HEK293 (cell line): ENCODE results near the gene ELMO1.

ENCODE experiments used
- CTCF ChIA-PET: fragments of 350-600 bp; formaldehyde crosslinking; extraction: SDS; loops from one replicate; lab custom pipeline; 2021; ENCODE audit warnings: antibody characterized with exemption; lab: Yijun Ruan, JAX
- POLR2A ChIA-PET: fragments of 300-600 bp; formaldehyde crosslinking; extraction: SDS; loops from one replicate; lab custom pipeline; 2020; ENCODE audit warnings: antibody characterized with exemption, inconsistent platforms; lab: Yijun Ruan, JAX
- H3K27ac ChIP-seq: fragments of 200-500 bp; sonication (Bioruptor generic); 2 replicates; pipeline ENCODE4 v1.5.1; 2014; ENCODE audit warnings: low read depth, low read length, control low read depth, inconsistent platforms; ENCODE audit errors: extremely low read depth
- H3K36me3 ChIP-seq, 2 experiments: fragments of 200-500 bp in 1 of 2; sonication (Bioruptor generic) in 1 of 2; 1 replicate in 1 of 2; 2 replicates in 1 of 2; pipeline ENCODE4 v1.5.1; 2014 to 2017; ENCODE audit warnings: inconsistent platforms in 2 of 2, low read length in 2 of 2; ENCODE audit not compliant: control insufficient read depth in 2 of 2, insufficient read depth in 1 of 2
- H3K4me1 ChIP-seq: fragments of 200-500 bp; sonication (Bioruptor generic); 2 replicates; pipeline ENCODE4 v1.5.1; 2014; ENCODE audit warnings: mild to moderate bottlenecking, low read length, inconsistent platforms; ENCODE audit not compliant: control insufficient read depth, insufficient read depth
- H3K4me3 ChIP-seq: 2 replicates; pipeline ENCODE4 v1.5.1; 2011; ENCODE audit warnings: low read depth, mild to moderate bottlenecking, control low read depth, low read length, moderate library complexity
- H3K9me3 ChIP-seq: fragments of 200-500 bp; sonication (Bioruptor generic); 2 replicates; pipeline ENCODE4 v1.5.1; 2014; ENCODE audit warnings: low read depth, low read length, inconsistent platforms; ENCODE audit not compliant: control insufficient read depth, insufficient read depth
- ELK4 ChIP-seq: IDR thresholded peaks from 2 replicates; pipeline ENCODE4 v1.6.1; 2011; ENCODE audit warnings: mild to moderate bottlenecking, low read depth, low read length, borderline replicate concordance
- GLIS1 ChIP-seq: fragments of 450-650 bp; formaldehyde crosslinking; IDR thresholded peaks from 2 replicates; pipeline ENCODE4 v1.5.1; 2016; ENCODE audit warnings: missing biosample characterization, missing genetic modification characterization
- REST ChIP-seq: fragments of 450-650 bp; formaldehyde crosslinking; IDR thresholded peaks from 2 replicates; pipeline ENCODE4 v1.5.1; 2016; ENCODE audit warnings: missing biosample characterization, missing genetic modification characterization
- ZNF121 ChIP-seq: fragments of 450-650 bp; formaldehyde crosslinking; IDR thresholded peaks from 2 replicates; pipeline ENCODE4 v1.5.1; 2016; ENCODE audit warnings: missing biosample characterization, missing genetic modification characterization
- ZNF404 ChIP-seq: fragments of 450-650 bp; formaldehyde crosslinking; IDR thresholded peaks from 2 replicates; pipeline ENCODE4 v1.5.1; 2017; ENCODE audit warnings: missing biosample characterization, missing genetic modification characterization
- ZNF426 ChIP-seq: fragments of 450-650 bp; formaldehyde crosslinking; IDR thresholded peaks from 2 replicates; pipeline ENCODE4 v1.5.1; 2017; ENCODE audit warnings: missing biosample characterization, missing genetic modification characterization, mild to moderate bottlenecking, inconsistent platforms, moderate library complexity
- ZNF600 ChIP-seq: fragments of 450-650 bp; formaldehyde crosslinking; IDR thresholded peaks from 2 replicates; pipeline ENCODE4 v1.5.1; 2016; ENCODE audit warnings: missing biosample characterization, missing genetic modification characterization
- ZNF610 ChIP-seq: fragments of 450-650 bp; formaldehyde crosslinking; IDR thresholded peaks from 2 replicates; pipeline ENCODE4 v1.5.1; 2016; ENCODE audit warnings: missing biosample characterization, missing genetic modification characterization, borderline replicate concordance
- ZNF639 ChIP-seq: fragments of 450-650 bp; formaldehyde crosslinking; IDR thresholded peaks from 2 replicates; pipeline ENCODE4 v1.5.1; 2016; ENCODE audit warnings: missing biosample characterization, missing genetic modification characterization
- ZNF658 ChIP-seq: fragments of 450-650 bp; formaldehyde crosslinking; IDR thresholded peaks from 2 replicates; pipeline ENCODE4; 2016; ENCODE audit warnings: missing biosample characterization, missing genetic modification characterization
- ZNF670 ChIP-seq: fragments of 450-650 bp; formaldehyde crosslinking; IDR thresholded peaks from 2 replicates; pipeline ENCODE4 v1.5.1; 2016; ENCODE audit warnings: missing biosample characterization, missing genetic modification characterization, low read depth
- ZNF768 ChIP-seq: fragments of 450-650 bp; formaldehyde crosslinking; IDR thresholded peaks from 2 replicates; pipeline ENCODE4 v1.5.1; 2018; ENCODE audit warnings: missing biosample characterization, mild to moderate bottlenecking, missing genetic modification characterization
- TF ChIP-seq, protein P1 (sequence below): fragments of 450-650 bp; formaldehyde crosslinking; IDR thresholded peaks from 2 replicates; pipeline ENCODE4 v1.5.1; 2016; ENCODE audit warnings: missing biosample characterization, missing genetic modification characterization
- TF ChIP-seq, protein P2 (sequence below): sonication (generic); formaldehyde crosslinking; IDR thresholded peaks from 2 replicates; pipeline ENCODE4 v1.8.1; 2022; ENCODE audit warnings: mild to moderate bottlenecking, moderate library complexity, missing genetic modification reagents

Gene ELMO1

DNA sequence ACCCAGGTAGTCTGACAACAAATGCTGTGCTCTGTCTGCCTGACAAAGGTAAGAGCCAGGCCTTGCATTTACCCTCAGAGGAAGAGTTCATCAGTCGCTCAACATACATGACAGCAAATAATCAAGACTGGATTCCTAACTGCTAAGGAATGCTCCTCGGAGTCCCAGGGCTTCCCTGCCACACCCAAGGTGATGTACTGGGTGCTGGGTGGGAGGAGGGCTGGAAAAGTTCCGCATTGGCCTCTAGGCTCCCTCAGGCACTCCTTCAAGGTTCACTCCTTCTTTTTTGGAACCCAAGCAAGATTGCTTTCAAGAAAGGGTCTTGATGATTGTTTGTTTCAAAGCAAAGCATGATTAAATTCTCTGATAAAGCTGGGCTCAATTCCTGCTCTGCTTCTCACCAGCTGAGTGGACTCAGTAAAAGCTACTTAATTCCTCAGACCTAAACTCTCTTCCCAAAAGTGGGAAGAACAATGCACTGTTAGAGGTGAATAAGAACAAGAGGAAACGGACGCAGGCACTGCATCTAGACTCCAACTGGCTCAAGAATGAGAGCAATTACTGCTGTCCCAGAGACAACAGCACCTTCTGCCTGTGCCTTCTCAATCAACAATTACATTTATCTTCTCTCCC, 173.5 kb downstream of the ELMO1 start (continued):
- TF ChIP-seq REST (tag by site-specific recombination) (no peak), ZNF610 (tag by site-specific recombination) (no peak), ZNF404 (tag by site-specific recombination) (no peak), ELK4 (no peak), ZNF600 (tag by site-specific recombination) (no peak), GLIS1 (no peak)

- Histone ChIP-seq H3K4me1 (no peaks in the 10 kb centered on the region), H3K4me3 (no peak overlapping the region), H3K9me3 (no peaks in the 10 kb centered on the region), H3K36me3 (no peaks in the 10 kb centered on the region), H3K27ac (no peak overlapping the region)
- no peak for TF ChIP-seq ZNF768 (tag by site-specific recombination)
- TF ChIP-seq, protein P1, sequence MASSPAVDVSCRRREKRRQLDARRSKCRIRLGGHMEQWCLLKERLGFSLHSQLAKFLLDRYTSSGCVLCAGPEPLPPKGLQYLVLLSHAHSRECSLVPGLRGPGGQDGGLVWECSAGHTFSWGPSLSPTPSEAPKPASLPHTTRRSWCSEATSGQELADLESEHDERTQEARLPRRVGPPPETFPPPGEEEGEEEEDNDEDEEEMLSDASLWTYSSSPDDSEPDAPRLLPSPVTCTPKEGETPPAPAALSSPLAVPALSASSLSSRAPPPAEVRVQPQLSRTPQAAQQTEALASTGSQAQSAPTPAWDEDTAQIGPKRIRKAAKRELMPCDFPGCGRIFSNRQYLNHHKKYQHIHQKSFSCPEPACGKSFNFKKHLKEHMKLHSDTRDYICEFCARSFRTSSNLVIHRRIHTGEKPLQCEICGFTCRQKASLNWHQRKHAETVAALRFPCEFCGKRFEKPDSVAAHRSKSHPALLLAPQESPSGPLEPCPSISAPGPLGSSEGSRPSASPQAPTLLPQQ (tag by site-specific recombination): no peak
- no peak for TF ChIP-seq ZNF121 (tag by site-specific recombination)
- no peak for TF ChIP-seq ZNF426 (tag by site-specific recombination)
- TF ChIP-seq ZNF658 (tag by site-specific recombination): no peak
- no peak for TF ChIP-seq ZNF670
- no peak for TF ChIP-seq ZNF610 (tag by site-specific recombination)
- no peak for TF ChIP-seq ZNF639 (tag by site-specific recombination)
- TF ChIP-seq, protein P2, sequence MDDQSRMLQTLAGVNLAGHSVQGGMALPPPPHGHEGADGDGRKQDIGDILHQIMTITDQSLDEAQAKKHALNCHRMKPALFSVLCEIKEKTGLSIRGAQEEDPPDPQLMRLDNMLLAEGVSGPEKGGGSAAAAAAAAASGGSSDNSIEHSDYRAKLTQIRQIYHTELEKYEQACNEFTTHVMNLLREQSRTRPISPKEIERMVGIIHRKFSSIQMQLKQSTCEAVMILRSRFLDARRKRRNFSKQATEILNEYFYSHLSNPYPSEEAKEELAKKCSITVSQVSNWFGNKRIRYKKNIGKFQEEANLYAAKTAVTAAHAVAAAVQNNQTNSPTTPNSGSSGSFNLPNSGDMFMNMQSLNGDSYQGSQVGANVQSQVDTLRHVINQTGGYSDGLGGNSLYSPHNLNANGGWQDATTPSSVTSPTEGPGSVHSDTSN (CRISPR knock-in tag): no peak
- CTCF ChIA-PET: interaction anchor here (0.6 to 1.6 kb wide), 2 partner anchors 10 to 680 kb away, joined by 3 to 5 read pairs; no protein-coding TSS in a partner anchor
- POLR2A ChIA-PET: no interaction called here
Measured at GRCh38 chr7:37273891-37274290, 174.8 kb downstream of the ELMO1 start.
